Keratinocyte (primary cell): ENCODE results near the gene STK17A. TPM values are rescaled to one million over a fixed set of nuclear protein-coding genes. Genes with fewer than 3 reads are reported as not detected.
A peak's percentile ranks its signal among the peaks of the same experiment; 100 is the strongest.

Experiments
- DNase-seq: peaks from one replicate; pipeline ENCODE4 v3.0.0-alpha.2; 2011; ENCODE audit warnings: low read depth, missing footprints, low spot score
- FAIRE-seq: peaks from 2 replicates; lab custom pipeline; 2011; peaks lifted over from hg19 to GRCh38; lab: Jason Lieb, UNC
- H2AFZ ChIP-seq: 2 replicates; pipeline ENCODE4 v1.6.0; 2012; ENCODE audit warnings: low read length, control low read depth, inconsistent platforms; ENCODE audit not compliant: control insufficient read depth
- H3K27ac ChIP-seq: 2 replicates; pipeline ENCODE4 v1.5.1; 2011; ENCODE audit warnings: low read length; ENCODE audit not compliant: control insufficient read depth, insufficient read depth
- H3K27me3 ChIP-seq: 3 replicates; pipeline ENCODE4 v1.6.0; 2011; ENCODE audit warnings: low read length; ENCODE audit not compliant: control insufficient read depth, insufficient read depth; ENCODE audit errors: extremely low read depth
- H3K36me3 ChIP-seq, 2 experiments: 2 replicates in 1 of 2; 3 replicates in 1 of 2; pipeline ENCODE4 v1.5.1; 2011; ENCODE audit warnings: low read length in 2 of 2, mild to moderate bottlenecking in 1 of 2; ENCODE audit not compliant: control insufficient read depth in 2 of 2, insufficient read depth in 2 of 2; ENCODE audit errors: extremely low read depth in 1 of 2
- H3K4me1 ChIP-seq: 3 replicates; pipeline ENCODE4 v1.5.1; 2011; ENCODE audit warnings: low read length; ENCODE audit not compliant: control insufficient read depth, insufficient read depth; ENCODE audit errors: extremely low read depth
- H3K4me2 ChIP-seq: 3 replicates; pipeline ENCODE4 v1.6.0; 2011; ENCODE audit warnings: low read depth, low read length; ENCODE audit not compliant: control insufficient read depth, insufficient read depth; ENCODE audit errors: extremely low read depth
- H3K4me3 ChIP-seq, 3 experiments: fragments of 200-600 bp in 1 of 3; sonication (generic) in 1 of 3; 2 replicates in 2 of 3; 3 replicates in 1 of 3; pipeline ENCODE4 v1.5.1; 2011 to 2016; ENCODE audit warnings: low read length in 3 of 3, mild to moderate bottlenecking in 3 of 3, control low read depth in 2 of 3, inconsistent platforms in 1 of 3, low read depth in 1 of 3, mixed read lengths in 1 of 3, mixed run types in 1 of 3, moderate library complexity in 1 of 3; ENCODE audit not compliant: control insufficient read depth in 2 of 3, insufficient read depth in 2 of 3; ENCODE audit errors: extremely low read depth in 1 of 3
- H3K79me2 ChIP-seq: 2 replicates; pipeline ENCODE4 v1.6.0; 2012; ENCODE audit warnings: low read length; ENCODE audit not compliant: control insufficient read depth, insufficient read depth
- H3K9ac ChIP-seq: 3 replicates; pipeline ENCODE4 v1.6.0; 2011; ENCODE audit warnings: low read length; ENCODE audit not compliant: control insufficient read depth, insufficient read depth; ENCODE audit errors: extremely low read depth
- H3K9me1 ChIP-seq: 3 replicates; pipeline ENCODE4 v1.6.0; 2011; ENCODE audit warnings: low read length; ENCODE audit not compliant: control insufficient read depth, insufficient read depth; ENCODE audit errors: extremely low read depth
- H3K9me3 ChIP-seq: 2 replicates; pipeline ENCODE4 v1.5.1; 2012; ENCODE audit warnings: low read depth, low read length; ENCODE audit not compliant: control insufficient read depth
- H4K20me1 ChIP-seq: 3 replicates; pipeline ENCODE4 v1.6.0; 2011; ENCODE audit warnings: low read length; ENCODE audit not compliant: control insufficient read depth, insufficient read depth; ENCODE audit errors: extremely low read depth
- CTCF ChIP-seq, 3 experiments: IDR thresholded peaks in 1 of 3; conservative IDR thresholded peaks in 1 of 3; optimal IDR thresholded peaks in 1 of 3; 2 replicates in 2 of 3; 3 replicates in 1 of 3; pipeline versions ENCODE3 to v1.5.1; 2011; ENCODE audit warnings: low read length in 3 of 3, mild to moderate bottlenecking in 3 of 3, moderate library complexity in 2 of 3, control low read depth in 1 of 3, inconsistent platforms in 1 of 3; ENCODE audit not compliant: insufficient read depth in 2 of 3; ENCODE audit errors: extremely low read depth in 1 of 3
- EZH2 ChIP-seq: IDR thresholded peaks from one replicate; pipeline ENCODE4 v1.6.1; 2012; ENCODE audit warnings: inconsistent platforms, mild to moderate bottlenecking, low read length, moderate library complexity
- dilution Hi-C: fragments of 300-500 bp; cut with MboI; formaldehyde crosslinking; loops from one replicate; pipeline ENCODE4 v1.7.0; 2020; ENCODE audit warnings: low sequenced_read_pairs; ENCODE audit not compliant: extremely low pct_ligation_motif_present
- polyA plus RNA-seq, 5 experiments: library from polyadenylated mRNA; depleted of rRNA in 3 of 5; stranded (reverse) in 3 of 5; stranded (forward) in 1 of 5; unstranded in 1 of 5; fragments of >200 nt; gene quantifications; 1 replicate in 1 of 5; 2 replicates in 3 of 5; 3 replicates in 1 of 5; pipeline versions ENCODE4 v1.2.1 to v1.2.3, GENCODE V29; 2011 to 2012; ENCODE audit warnings: missing spikeins in 2 of 5, low read depth in 1 of 5, low replicate concordance in 1 of 5

The STK17A gene
- polyA plus RNA-seq, 1 donor (not counting 4 experiments of a cell fraction or from before 2014, with no cell fraction given): 81.3 TPM

- no peak overlapping the region for H2AFZ ChIP-seq
- dilution Hi-C loops: no loop called here
- no peaks in the 10 kb centered on the region for H4K20me1 ChIP-seq
- H3K9me3 ChIP-seq: no peaks in the 10 kb centered on the region
- H3K9ac ChIP-seq: peak overlapping the region; percentile 51
- TF ChIP-seq EZH2: no peak
- H3K4me3 ChIP-seq: no peak overlapping the region
- peaks cover 4 to 12% of the 10 kb centered on the region in 2 experiments for H3K36me3 ChIP-seq
- H3K27me3 ChIP-seq: no peaks in the 10 kb centered on the region
- no peaks in the 10 kb centered on the region for H3K9me1 ChIP-seq
- H3K4me2 ChIP-seq: peak overlapping the region; percentile 71
- peak overlapping the region; percentile 88 for H3K27ac ChIP-seq
- H3K4me1 ChIP-seq: peaks cover 51% of the 10 kb centered on the region
- peaks cover 2% of the 10 kb centered on the region for H3K79me2 ChIP-seq
- FAIRE-seq: peak; percentile 92
- DNase-seq: peak; percentile 78
Measured at GRCh38 chr7:43647673-43648472, 65.0 kb downstream of the STK17A start.

- no peak for FAIRE-seq
- DNase-seq: peak; percentile 38
- H3K4me1 ChIP-seq: peaks cover 51% of the 10 kb centered on the region
- H3K9ac ChIP-seq: peak overlapping the region; percentile 51
- no peaks in the 10 kb centered on the region for H3K9me3 ChIP-seq
- no peaks in the 10 kb centered on the region for H3K27me3 ChIP-seq
- no peak for TF ChIP-seq CTCF (optimal IDR thresholded peaks at IDR 0.05 in 1 of 3, IDR thresholded peaks at IDR 0.05 in 1 of 3, conservative IDR thresholded peaks at IDR 0.05 in 1 of 3; ENCODE audit: extremely low read depth in 1 of 3, insufficient read depth in 2 of 3, low read length in 3 of 3)
- no peak for TF ChIP-seq EZH2
- H4K20me1 ChIP-seq: no peaks in the 10 kb centered on the region
- peaks cover 0 to 12% of the 10 kb centered on the region in 2 experiments for H3K36me3 ChIP-seq
- H3K4me2 ChIP-seq: peak overlapping the region; percentile 71
- H3K79me2 ChIP-seq: peaks cover 4% of the 10 kb centered on the region
- peak overlapping the region; percentile 88 for H3K27ac ChIP-seq
- H3K9me1 ChIP-seq: no peaks in the 10 kb centered on the region
- no peak overlapping the region for H2AFZ ChIP-seq
- dilution Hi-C loops: no loop called here
- H3K4me3 ChIP-seq: no peak overlapping the region
Measured at GRCh38 chr7:43648473-43649406, 65.8 kb downstream of the STK17A start.
